ENCODE measurements around the gene ZDHHC24.

ZDHHC24 gene

GRCh38 chr11:66493130-66493529, 52.7 kb downstream of the ZDHHC24 start:
- DNase-seq, result no peak

- DNase-seq, result no peak
Observed at GRCh38 chr11:66492161-66492865, 53.5 kb downstream of the ZDHHC24 start.

- DNase-seq, result no peak
Observed at GRCh38 chr11:66491315-66491935, 54.4 kb downstream of the ZDHHC24 start.

GRCh38 chr11:66489636-66490035, 56.2 kb downstream of the ZDHHC24 start:
- no peak for DNase-seq

GRCh38 chr11:66488957-66489356, 56.9 kb downstream of the ZDHHC24 start:
- no peak for DNase-seq

GRCh38 chr11:66484806-66485380, 61.0 kb downstream of the ZDHHC24 start:
- DNase-seq, result no peak

- DNase-seq, result peak; percentile 93 to 94
Observed at GRCh38 chr11:66480117-66480938, 65.5 kb downstream of the ZDHHC24 start, which contains the start of gene DPP3. Gene DPP3, plus strand, starts transcription at chr11:66480434. Its CDS starts 1,767 bp downstream, at chr11:66482201.

- no peak for DNase-seq
Observed at GRCh38 chr11:66479394-66480116, 66.3 kb downstream of the ZDHHC24 start.

- peak; percentile 14 to 24 for DNase-seq
Observed at GRCh38 chr11:66478729-66479393, 67.0 kb downstream of the ZDHHC24 start.

GRCh38 chr11:66477263-66478201, 68.3 kb downstream of the ZDHHC24 start:
- DNase-seq, result no peak

GRCh38 chr11:66476841-66477251, 69.0 kb downstream of the ZDHHC24 start:
- DNase-seq, result no peak

- no peak for DNase-seq
Observed at GRCh38 chr11:66476173-66476840, 69.5 kb downstream of the ZDHHC24 start.

- DNase-seq, result no peak
Observed at GRCh38 chr11:66475349-66476172, 70.3 kb downstream of the ZDHHC24 start.

GRCh38 chr11:66473608-66474515, 72.0 kb downstream of the ZDHHC24 start:
- DNase-seq, result no peak

- no peak for DNase-seq
Observed at GRCh38 chr11:66473167-66473566, 72.7 kb downstream of the ZDHHC24 start.

GRCh38 chr11:66472054-66472453, 73.8 kb downstream of the ZDHHC24 start:
- DNase-seq, result no peak

GRCh38 chr11:66471142-66471541, 74.7 kb downstream of the ZDHHC24 start:
- DNase-seq, result no peak
